Astrocyte of the cerebellum (primary cell): ENCODE measurements around the gene NFILZ.

Experiments
- DNase-seq: peaks from one replicate; pipeline ENCODE4 v3.0.0-alpha.2; 2011; ENCODE audit warnings: low read depth
- H3K4me3 ChIP-seq: 2 replicates; pipeline ENCODE4 v1.5.1; 2011; ENCODE audit warnings: mild to moderate bottlenecking, low read depth, low read length, moderate library complexity
- in situ Hi-C: cut with HindIII; loops from 2 replicates; pipeline ENCODE4 v1.10.0; 2017; ENCODE audit warnings: low sequenced_read_pairs
- TF ChIP-seq, protein P1 (sequence below): IDR thresholded peaks from 2 replicates; pipeline ENCODE4 v1.5.1; 2012; ENCODE audit warnings: low read length, low read depth, moderate library complexity, mild to moderate bottlenecking; ENCODE audit errors: missing control alignments

NFILZ gene, protein sequence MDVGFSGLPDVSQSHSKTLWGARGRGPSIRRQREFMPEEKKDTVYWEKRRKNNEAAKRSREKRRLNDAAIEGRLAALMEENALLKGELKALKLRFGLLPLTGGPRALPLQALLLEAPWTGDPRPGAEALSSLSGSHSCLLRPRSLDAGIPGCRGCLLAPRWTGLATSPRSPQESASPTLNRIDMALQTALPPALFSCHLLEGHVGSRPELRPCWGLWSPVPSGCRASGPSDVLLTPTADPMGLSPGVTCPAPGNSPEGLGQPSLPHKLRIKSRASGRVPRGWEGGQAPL

DNA sequence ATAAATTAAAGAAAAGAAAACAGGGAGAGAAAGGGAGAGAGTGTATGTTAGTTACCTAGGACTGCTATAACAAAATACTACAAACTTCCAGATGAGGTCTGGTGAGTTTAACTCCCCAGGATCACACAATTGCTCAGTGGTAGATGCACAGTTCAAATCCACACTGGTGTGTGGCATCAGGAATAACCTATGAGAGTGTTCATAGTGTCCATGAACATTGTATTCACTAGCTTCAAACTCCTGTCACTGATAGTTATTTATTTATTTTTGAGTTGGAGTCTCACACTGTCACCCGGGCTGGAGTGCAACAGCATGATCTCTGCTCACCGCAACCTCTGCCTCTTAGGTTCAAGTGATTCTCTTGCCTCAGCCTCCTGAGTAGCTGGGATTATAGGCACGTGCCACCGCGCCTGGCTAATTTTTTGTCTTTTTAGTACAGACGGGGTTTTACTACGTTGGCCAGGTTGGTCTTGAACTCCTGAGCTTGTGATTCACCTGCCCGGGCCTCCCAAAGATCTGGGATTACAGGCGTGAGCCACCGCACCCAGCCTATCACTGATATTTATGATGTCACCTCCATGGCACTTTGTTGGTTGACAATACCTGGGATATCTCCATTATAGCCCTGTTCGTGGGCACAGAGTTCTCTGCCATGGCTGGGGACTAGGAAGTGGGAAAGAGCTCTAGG is at the start of gene NFILZ:
NFILZ (plus strand) TSS at position 638 of the 688 bp plus-strand sequence. CDS start 46,133 bp downstream, outside the sequence.
- in situ Hi-C loops = no loop called here
- no peak within 1 kb of the TSS for H3K4me3 ChIP-seq
- no peak for DNase-seq
- TF ChIP-seq, protein P1, sequence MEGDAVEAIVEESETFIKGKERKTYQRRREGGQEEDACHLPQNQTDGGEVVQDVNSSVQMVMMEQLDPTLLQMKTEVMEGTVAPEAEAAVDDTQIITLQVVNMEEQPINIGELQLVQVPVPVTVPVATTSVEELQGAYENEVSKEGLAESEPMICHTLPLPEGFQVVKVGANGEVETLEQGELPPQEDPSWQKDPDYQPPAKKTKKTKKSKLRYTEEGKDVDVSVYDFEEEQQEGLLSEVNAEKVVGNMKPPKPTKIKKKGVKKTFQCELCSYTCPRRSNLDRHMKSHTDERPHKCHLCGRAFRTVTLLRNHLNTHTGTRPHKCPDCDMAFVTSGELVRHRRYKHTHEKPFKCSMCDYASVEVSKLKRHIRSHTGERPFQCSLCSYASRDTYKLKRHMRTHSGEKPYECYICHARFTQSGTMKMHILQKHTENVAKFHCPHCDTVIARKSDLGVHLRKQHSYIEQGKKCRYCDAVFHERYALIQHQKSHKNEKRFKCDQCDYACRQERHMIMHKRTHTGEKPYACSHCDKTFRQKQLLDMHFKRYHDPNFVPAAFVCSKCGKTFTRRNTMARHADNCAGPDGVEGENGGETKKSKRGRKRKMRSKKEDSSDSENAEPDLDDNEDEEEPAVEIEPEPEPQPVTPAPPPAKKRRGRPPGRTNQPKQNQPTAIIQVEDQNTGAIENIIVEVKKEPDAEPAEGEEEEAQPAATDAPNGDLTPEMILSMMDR = no peak

DNA sequence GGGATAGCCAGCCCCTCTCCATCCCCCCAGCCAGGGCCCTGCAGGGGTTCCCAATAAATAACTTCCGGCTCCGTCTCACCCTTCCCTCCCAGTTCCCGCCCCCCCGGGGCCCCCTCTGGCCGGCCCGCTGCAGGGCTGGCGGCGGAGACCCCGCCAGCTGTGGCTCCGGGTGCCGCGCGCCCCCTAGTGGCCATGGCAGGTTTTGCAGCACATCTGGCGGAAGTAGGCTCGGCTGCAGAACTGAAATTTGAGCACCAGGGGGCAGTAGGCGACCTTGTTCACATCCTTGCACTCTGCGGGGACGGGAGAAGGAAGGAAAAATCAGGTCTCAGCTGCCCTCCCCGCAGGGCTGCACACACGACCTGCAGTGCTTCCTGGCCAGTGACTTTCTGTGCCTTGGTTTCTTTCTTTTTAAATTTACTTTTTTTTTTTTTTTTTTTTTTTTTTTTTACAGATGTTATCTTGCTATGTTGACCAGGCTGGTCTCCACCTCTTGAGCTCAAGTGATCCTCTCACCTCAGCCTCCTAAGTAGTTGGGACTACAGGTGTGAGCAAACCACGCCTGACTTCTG is 49.6 kb upstream of the NFILZ start:
- peak; percentile 43 for DNase-seq
- no peak overlapping the region for H3K4me3 ChIP-seq
- in situ Hi-C loops = no loop called here
- TF ChIP-seq, protein P1 = peak; percentile 99

DNA sequence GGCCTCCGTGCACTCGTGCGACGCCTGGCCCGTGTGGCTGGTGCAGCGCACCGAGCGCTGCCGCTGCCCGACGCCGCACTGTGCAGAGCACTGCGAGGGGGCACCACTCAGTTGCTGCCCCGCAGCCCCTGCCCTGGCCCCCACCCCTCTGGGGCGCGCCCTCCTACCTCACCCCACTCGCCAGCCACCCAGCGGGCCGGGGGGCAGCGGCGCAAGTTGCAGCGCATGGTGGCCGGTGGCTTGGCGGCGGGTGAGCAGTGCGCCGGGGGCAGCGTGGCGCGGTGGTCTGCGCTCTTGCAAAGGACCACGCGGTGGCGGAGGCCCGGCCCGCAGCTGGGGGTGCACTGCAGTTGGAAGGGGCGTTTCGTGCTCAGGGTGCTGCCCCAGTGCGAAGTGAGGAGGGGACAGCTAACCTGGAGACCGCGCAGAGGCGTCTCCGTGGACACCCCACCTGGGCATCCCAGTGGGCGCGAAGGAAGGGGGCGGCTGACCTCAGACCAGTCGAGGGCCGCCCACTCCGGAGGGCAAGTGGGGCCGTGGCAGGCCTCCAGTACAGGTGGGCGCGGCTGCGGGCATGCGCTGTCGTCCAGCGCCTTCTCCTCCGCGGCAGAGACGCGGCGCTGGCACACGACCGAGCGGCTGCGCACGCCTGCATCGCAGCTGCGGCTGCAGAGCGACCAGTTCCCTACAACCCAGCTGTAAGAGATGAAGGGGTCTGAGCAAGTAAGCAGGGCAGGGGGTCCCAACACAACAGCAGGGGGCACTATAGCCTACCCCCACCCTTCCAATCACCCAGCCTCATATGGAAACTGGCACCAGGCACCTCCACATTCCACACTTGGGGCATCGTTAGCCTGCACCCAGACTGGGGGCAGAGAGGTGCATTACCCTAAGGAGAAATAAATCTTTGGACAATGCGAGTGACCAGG is 45.2 kb upstream of the NFILZ start:
- in situ Hi-C loops = no loop called here
- H3K4me3 ChIP-seq = no peak overlapping the region
- TF ChIP-seq, protein P1 = no peak
- DNase-seq = no peak

DNA sequence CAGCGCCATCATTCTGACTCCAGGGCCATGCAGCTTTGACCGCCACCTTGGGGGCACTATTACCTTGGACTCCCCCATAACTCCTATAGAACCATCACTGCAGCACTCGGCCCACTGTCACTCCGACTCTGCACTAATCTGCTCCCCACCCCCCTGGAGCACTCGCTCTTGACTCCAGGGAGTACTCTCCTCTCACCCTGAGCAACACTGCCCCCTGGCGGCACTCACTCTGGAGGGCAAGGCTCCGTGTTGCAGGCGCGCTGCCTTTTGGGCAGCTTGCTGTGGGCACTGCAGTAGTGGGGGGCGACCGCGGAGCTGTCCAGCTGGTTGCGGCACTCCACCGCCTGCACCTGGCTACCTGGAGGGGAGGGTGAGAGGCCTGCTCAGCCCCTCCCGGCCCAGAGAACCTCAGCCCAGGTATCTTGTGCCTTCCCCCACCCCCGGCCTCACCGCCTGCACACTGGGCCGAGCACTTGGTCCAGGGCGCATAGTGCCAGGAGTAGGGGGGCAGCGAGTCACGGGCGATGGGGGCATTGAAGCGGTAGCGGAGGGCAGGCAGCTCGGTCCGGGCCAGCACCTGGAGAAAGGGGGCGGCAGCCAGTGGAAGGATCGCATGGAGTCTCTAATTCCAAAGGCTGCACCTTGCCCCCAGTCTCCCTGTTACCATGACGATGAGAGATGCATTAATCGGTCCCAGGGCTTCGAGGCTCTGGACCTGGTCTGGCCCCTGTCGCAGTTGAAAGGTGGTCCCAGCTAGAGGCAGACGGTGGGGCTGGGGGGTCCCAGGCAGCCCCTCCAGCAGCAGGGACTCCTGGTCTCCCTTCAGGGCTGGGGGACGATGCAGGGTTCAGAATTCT is 44.3 kb upstream of the NFILZ start:
- TF ChIP-seq, protein P1 = peak; percentile 67
- H3K4me3 ChIP-seq = no peak overlapping the region
- in situ Hi-C loops = no loop called here
- DNase-seq = no peak

DNA sequence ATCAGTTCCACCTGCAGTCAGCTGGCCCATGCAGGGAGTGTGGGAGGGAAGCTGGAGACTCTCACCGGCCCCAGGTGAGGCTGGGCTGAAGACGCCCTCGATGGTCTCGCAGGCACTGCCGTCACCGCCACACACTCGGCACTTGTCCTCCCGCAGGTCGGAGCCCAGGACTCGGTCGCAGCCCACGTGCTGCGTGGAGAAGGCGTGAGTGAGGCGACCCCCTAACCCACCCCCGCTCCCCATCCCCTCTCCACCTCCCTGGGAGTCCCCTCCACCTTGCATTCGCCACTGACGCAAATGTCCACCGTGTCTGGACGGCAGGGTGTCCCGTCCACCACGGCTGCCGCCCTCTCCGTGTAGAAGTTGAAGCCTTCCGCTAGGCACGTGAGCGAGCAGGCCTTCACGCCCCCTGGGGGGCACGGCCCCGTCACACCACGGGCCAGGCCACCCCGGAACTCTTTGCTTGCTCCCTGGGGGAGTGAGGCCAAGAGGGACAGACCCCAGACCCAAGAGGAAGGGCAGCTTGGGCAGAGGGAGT is 41.2 kb upstream of the NFILZ start:
- no peak overlapping the region for H3K4me3 ChIP-seq
- DNase-seq = no peak
- in situ Hi-C loops = no loop called here
- TF ChIP-seq, protein P1 = no peak
